Esophagus muscularis mucosa (tissue), 4 donors: ENCODE data around the gene STRADB. TPM values are rescaled to one million over a fixed set of nuclear protein-coding genes. Genes with fewer than 3 reads are reported as not detected.
A peak's percentile ranks its signal among the peaks of the same experiment; 100 is the strongest.
"Not testable (repeated sequence)": the region's sequence is repeated elsewhere in the genome, so short reads cannot be mapped to it uniquely, and the experiment has no call there.

Source experiments
- DNase-seq: peaks from one replicate; pipeline ENCODE4 v3.0.0-alpha.2; 2017; ENCODE audit errors: extremely low spot score
- H3K27ac ChIP-seq, 4 donors: fragments of 200-600 bp; sonication (generic); replicated peaks in 1 of 4; 1 replicate in 3 of 4; 2 replicates in 1 of 4; pipeline ENCODE4 v1.5.1; 2016 to 2019; ENCODE audit warnings: mild to moderate bottlenecking in 1 of 4
- H3K27me3 ChIP-seq, 4 donors: fragments of 200-600 bp; sonication (generic); one replicate each; pipeline versions ENCODE4 v1.5.1 to v1.6.0; 2016 to 2019
- H3K36me3 ChIP-seq, 4 donors: fragments of 200-600 bp; sonication (generic); one replicate each; pipeline ENCODE4 v1.5.1; 2016 to 2019
- H3K4me1 ChIP-seq, 4 donors: fragments of 200-600 bp; sonication (generic); one replicate each; pipeline ENCODE4 v1.5.1; 2016 to 2019
- H3K4me3 ChIP-seq, 4 donors: fragments of 200-600 bp; sonication (generic); 1 replicate in 2 of 4; 2 replicates in 2 of 4; pipeline ENCODE4 v1.5.1; 2016 to 2019; ENCODE audit warnings: mild to moderate bottlenecking in 4 of 4, moderate library complexity in 1 of 4
- H3K9me3 ChIP-seq, 4 donors: fragments of 200-600 bp; sonication (generic); 1 replicate in 3 of 4; 2 replicates in 1 of 4; pipeline ENCODE4 v1.5.1; 2016 to 2019
- CTCF ChIP-seq, 3 experiments: fragments of 200-600 bp in 2 of 3; fragments of 450-650 bp in 1 of 3; sonication (generic) in 2 of 3; IDR thresholded peaks; one replicate each; pipeline ENCODE4 v1.5.1; 2017 to 2019; ENCODE audit warnings: antibody characterized with exemption in 3 of 3, mild to moderate bottlenecking in 2 of 3, moderate library complexity in 1 of 3
- EP300 ChIP-seq: sonication (generic); formaldehyde crosslinking; IDR thresholded peaks from one replicate; pipeline ENCODE4 v1.6.1; 2017; ENCODE audit warnings: antibody characterized with exemption
- POLR2A ChIP-seq: fragments of 450-650 bp; IDR thresholded peaks from one replicate; pipeline ENCODE4 v1.6.1; 2017; ENCODE audit warnings: antibody characterized with exemption, moderate library complexity, mild to moderate bottlenecking, low read depth
- POLR2AphosphoS5 ChIP-seq, 2 donors: sonication (generic); formaldehyde crosslinking; IDR thresholded peaks; one replicate each; pipeline ENCODE4 v1.6.1; 2017; ENCODE audit warnings: antibody characterized with exemption in 2 of 2
- WGBS: methylation state at CpG from one replicate; pipeline ENCODE4 v1.1.5; 2018; 5-methylcytosine and 5-hydroxymethylcytosine counted together
- intact Hi-C: fragments of 100-400 bp; cut with DNase I; formaldehyde crosslinking; loops from one replicate; pipeline ENCODE4 v1.15.1; 2023
- total RNA-seq, 4 donors: library from RNA; depleted of rRNA; stranded (reverse); fragments of >200 nt; gene quantifications; one replicate each; pipeline versions ENCODE4 v1.1.0 to v1.2.1, GENCODE V29; 2016

STRADB gene
- total RNA-seq, 4 donors from 2014 or later = 13.6 to 15.6 (median 14.1) TPM

DNA sequence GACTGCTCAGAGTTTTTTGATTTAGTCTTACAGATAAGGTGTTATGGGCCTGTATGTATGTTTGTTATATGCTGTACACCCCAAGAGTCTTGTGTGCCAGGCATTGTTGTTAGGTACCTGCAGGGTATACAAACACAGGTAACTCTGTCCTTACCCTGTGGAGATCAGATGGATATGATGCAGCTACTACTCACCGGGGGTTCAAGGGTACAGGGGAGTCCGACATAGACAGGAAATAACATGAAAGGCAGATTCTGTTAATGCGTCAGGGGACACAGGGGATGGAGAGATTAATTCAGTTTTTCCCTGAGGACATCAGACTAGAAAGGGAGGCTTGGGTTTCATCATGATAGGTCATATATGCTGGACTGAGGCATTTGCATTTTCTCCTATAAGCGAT is 31.6 kb upstream of the STRADB start:
- Histone ChIP-seq H3K9me3 (no peaks in the 10 kb centered on the region), H3K27ac (peak overlapping the region in 1 of 4 donors; percentile 37), H3K4me3 (no peak overlapping the region), H3K4me1 (peaks cover 39 to 67% (median 41%) of the 10 kb centered on the region in 4 donors), H3K27me3 (no peaks in the 10 kb centered on the region), H3K36me3 (peaks cover 0 to 5% (median 0%) of the 10 kb centered on the region in 4 donors)
- DNase-seq = no peak
- TF ChIP-seq POLR2A (no peak), CTCF (IDR thresholded peaks at IDR 0.05) (no peak), EP300 (no peak), POLR2AphosphoS5 (IDR thresholded peaks at IDR 0.05) (no peak)
- WGBS = 66% methylated on average over 4 of the region's 4 CpGs
- intact Hi-C loops = loop anchor here (5.0 kb wide), 1 partner anchor 32 kb away; the partner anchor contains the start of genes STRADB and TRAK2

DNA sequence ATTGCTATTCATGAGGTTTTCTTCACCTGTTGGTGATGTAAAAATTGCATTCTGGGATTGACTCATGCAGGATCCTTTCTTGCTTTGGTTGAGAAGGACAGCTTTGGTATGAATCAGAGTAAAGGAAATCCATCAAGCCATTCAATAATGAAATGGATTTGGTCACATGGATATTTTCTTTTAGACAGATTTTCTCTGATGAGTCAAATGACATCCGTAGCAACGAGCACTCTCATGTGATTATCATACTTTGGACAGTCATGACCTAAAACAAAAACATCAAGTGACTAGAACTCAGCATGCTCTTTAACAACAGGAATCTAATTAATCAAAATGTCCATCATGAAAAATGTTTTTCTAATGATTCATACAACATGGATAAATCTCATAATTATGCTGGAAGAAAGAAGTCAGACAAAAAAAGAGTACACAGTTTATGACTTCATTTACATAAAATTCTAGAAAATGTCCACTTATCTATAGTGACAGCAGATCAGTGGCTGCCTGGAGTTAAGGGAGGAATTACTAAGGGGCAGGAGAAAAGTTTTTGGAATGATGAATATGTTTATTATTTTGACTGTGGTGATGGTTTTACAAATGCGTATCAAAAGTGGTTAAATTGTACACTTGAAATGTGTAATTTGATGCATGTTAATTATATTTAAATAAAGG is 31.0 kb upstream of the STRADB start:
- H3K27me3 ChIP-seq = no peaks in the 10 kb centered on the region
- DNase-seq = no peak
- peak overlapping the region in 2 of 4 donors; percentile 1 to 37 for H3K27ac ChIP-seq
- H3K9me3 ChIP-seq = no peaks in the 10 kb centered on the region
- 75% methylated on average over 3 of the region's 3 CpGs for WGBS
- intact Hi-C loops = no loop called here
- peaks cover 0 to 5% (median 0%) of the 10 kb centered on the region in 4 donors for H3K36me3 ChIP-seq
- H3K4me1 ChIP-seq = peaks cover 36 to 67% (median 39%) of the 10 kb centered on the region in 4 donors
- H3K4me3 ChIP-seq = no peak overlapping the region
- TF ChIP-seq POLR2AphosphoS5 (IDR thresholded peaks at IDR 0.05) = no peak
- TF ChIP-seq CTCF (IDR thresholded peaks at IDR 0.05) = no peak
- no peak for TF ChIP-seq POLR2A
- no peak for TF ChIP-seq EP300

- Histone ChIP-seq H3K27me3 (no peaks in the 10 kb centered on the region), H3K9me3 (no peaks in the 10 kb centered on the region), H3K4me1 (peaks cover 16 to 49% (median 25%) of the 10 kb centered on the region in 4 donors), H3K36me3 (no peaks in the 10 kb centered on the region), H3K27ac (no peak overlapping the region), H3K4me3 (no peak overlapping the region)
- no peak for DNase-seq
- TF ChIP-seq POLR2AphosphoS5 (IDR thresholded peaks at IDR 0.05) (no peak), EP300 (no peak), POLR2A (no peak), CTCF (IDR thresholded peaks at IDR 0.05) (no peak)
- intact Hi-C loops = no loop called here
- WGBS = 92% methylated on average over 9 of the region's 9 CpGs
These were observed 25.6 kb upstream of the STRADB start for GRCh38 chr2:201425952-201426351.

- H3K27me3 ChIP-seq, H3K36me3 ChIP-seq, H3K27ac ChIP-seq, H3K9me3 ChIP-seq, intact Hi-C loops, H3K4me3 ChIP-seq, DNase-seq: not testable (repeated sequence)
- peaks cover 32 to 48% (median 40%) of the 10 kb centered on the region in 4 donors for H3K4me1 ChIP-seq
These were observed 23.2 kb upstream of the STRADB start for GRCh38 chr2:201428366-201428765.

- H3K4me3 ChIP-seq, H3K36me3 ChIP-seq, intact Hi-C loops, H3K9me3 ChIP-seq, DNase-seq, H3K27me3 ChIP-seq, H3K27ac ChIP-seq: not testable (repeated sequence)
- H3K4me1 ChIP-seq = peaks cover 34 to 47% (median 42%) of the 10 kb centered on the region in 4 donors
- 90% methylated on average over 5 of the region's 6 CpGs for WGBS
These were observed 21.7 kb upstream of the STRADB start for GRCh38 chr2:201429835-201430234.

- peaks cover 32 to 46% (median 38%) of the 10 kb centered on the region in 4 donors for H3K4me1 ChIP-seq
- H3K27ac ChIP-seq, H3K36me3 ChIP-seq, intact Hi-C loops, H3K9me3 ChIP-seq, DNase-seq, H3K27me3 ChIP-seq, H3K4me3 ChIP-seq: not testable (repeated sequence)
- WGBS = 100% methylated on average over 11 of the region's 12 CpGs
These were observed 21.2 kb upstream of the STRADB start for GRCh38 chr2:201430322-201430721.
